Activated naive CD4-positive, alpha-beta T cell treated with anti-CD3 and anti-CD28 coated beads, Interleukin-2, amount 50 U/mL, for 16 hours (primary cell): Measurements from ENCODE around the gene PPAN.

Source experiments
- DNase-seq: peaks from one replicate; pipeline ENCODE4 v3.0.0-alpha.2; 2020

PPAN gene

DNA sequence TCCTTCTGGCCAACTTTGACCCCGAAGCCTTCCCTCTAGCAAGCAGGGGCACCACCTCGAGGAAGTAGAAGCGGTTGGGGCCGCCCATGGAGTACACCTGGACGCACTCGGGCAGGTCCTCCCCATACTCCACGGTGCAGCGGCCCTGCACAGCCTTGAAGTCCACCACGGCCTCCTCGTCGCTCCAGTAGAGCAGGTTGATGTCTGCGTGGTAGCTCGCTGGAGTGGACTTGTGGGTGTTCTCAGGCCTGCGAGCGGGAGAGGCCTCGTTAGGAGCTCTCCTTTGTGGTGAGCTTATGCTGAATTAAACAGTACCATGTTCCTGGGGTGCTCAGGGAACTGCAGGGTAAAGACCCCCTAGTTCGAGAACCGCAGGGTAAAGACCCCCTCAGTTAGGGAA lies 35.8 kb downstream of the PPAN start:
- no peak for DNase-seq

DNA sequence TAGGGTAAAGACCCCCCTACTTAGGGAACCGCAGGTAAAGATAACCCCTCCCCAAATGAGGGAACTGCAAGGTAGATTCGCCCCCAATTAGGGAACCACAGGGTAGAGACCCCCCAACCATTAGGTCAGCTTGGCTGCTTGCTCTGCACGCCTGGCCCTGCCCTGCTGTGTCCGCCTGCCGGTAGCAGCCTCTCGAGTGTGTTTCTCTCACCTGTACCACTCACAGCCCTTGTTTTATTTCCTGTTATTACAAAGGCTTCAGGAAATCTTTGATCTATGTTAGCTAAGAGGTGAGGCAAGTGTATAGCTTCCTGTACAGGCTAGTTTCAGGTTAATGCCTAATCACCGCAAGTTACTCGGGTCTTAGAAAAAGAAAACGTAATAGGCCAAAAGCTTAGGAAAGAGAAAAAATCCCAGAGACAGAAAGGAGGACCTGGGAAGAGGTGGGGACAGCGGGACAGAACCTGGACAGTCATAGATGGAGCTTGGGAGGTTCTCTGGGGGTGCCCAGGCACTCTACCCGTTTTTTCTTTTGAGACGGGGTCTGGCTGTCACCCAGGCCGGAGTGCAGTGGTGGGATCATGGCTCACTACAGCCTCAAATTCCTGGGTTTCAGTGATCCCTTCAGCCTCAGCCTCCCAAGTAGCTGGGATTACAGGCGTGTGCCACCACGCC lies 36.7 kb downstream of the PPAN start:
- DNase-seq, result peak; percentile 41

DNA sequence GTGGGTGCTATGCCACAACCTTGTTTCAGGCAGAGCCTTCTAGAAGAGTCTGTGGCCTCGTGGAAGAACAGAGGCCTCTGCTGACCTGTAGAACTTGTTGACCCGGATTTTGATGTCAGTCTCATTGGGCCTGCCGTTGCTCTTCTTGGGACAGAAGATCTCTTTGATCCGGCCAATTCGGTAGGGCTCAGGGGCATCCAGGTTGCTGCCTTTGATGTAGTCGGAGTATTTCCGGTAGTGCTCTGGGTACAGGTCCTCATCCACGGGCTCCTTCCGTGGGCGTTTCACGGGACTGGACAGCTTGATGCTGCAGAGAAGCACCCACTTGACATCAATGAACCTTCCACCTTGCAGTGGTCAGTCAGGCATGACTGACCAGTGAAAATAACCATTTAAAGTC lies 37.5 kb downstream of the PPAN start:
- no peak for DNase-seq

DNA sequence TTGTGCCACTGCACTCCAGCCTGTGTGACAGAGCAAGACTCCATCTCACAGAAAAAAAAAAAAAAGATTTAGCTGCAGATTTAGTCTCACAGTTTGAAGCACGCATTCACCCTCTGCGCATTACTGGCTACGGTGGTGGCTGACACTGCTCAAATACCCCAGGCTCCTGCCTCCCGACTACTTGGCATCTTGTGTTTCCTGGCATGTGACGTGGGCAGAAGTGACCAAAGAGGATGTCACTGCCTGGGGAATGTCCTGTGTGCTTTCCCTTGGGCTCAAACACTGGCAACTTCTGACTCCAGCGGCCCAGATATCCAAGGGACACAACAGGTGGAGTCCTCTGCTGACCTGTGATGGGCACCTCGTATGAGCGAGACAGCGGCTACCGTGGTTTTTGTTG lies 38.2 kb downstream of the PPAN start:
- no peak for DNase-seq

DNA sequence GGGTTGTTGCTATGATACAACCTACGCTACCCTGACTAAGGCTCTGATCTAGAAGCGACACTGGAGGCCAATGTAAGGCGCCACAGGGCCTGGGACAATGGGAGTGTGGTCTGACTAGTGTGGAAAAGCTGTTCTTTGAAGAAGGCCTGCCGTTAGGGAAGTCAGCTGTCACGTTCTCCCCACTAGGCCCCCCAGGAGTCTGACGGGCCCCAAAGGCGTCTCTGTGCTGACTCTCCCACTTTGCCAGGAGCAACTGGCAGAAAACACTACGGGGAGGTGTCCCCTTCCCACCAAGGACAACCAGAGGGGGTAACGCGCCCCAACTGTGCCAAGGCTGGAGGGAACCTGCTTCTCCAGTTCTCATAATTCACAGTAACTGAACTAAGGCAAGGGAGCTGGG lies 38.9 kb downstream of the PPAN start:
- no peak for DNase-seq

DNA sequence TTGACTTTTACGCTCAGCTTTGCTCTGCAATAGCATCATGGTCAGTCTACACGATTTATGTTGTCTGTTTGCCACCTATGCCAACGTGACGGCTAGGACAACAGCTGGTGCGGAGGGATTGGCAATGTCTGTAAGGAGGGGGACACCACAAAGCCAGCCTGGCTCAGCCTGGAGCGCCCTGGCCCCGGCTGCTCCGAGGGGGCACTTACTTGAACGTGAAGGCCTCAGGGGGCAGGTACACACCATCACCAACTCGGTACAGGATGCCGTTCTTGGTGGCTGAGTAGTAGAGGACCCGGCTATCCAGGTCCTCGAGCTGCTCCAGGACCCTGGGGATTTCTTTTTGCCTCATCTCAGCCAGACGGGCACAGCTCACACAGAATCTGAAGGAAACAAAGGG lies 40.0 kb downstream of the PPAN start:
- DNase-seq, result no peak

DNA sequence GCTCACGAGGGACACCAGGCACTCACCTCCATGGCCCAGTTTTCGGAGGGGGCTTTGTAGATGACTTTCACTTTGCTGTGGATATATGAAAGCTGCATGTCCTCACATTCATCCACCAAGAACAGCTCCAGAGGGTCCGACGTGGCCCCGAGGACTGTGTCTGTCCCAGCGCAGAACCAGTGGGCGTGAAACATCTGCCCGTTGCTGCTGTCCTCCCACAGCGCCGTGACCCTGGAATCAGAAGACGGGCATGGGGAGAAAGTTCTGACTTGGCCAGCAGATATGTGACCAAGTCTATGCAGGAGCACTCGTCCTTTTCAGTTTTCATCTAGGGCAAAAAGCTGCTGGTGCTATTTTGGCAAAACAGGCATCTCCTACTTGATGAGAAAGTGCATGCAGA lies 43.3 kb downstream of the PPAN start:
- no peak for DNase-seq

DNA sequence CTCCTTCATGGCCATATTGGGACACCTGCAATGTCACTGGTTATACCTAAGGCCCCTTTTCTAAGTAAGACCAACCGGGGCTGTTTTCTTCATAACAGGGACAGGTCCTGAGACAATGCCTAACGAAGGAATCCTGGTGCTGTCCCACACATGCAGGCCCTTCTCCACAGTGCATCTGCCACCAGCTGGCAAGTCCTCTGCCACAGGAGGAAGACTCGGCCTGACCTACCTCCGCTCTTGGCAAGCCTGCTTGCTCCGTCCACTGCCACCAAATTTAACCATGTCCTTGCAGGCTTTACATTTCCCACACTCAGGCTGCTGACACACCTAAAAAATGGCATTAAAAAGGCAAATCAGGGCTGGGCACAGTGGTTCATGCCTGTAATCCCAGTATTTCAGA lies 45.4 kb downstream of the PPAN start:
- no peak for DNase-seq

DNA sequence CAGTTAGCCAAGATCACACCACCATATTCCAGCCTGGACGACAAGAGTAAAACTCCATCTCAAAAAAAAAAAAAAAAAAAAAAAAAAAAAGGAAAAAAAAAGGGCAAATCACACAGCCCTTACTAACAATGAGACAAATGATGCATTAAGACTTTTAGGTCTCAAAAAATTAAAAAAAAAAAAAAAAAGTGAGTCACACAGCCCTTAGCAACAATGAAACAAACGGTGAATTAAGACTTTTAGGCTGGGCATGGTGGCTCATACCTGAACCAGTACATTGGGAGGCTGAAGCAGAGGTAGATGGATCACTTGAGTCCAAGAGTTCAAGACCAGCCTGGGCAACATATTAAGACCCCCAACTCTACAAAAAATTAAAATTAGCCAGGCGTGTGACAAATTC lies 45.9 kb downstream of the PPAN start:
- no peak for DNase-seq

DNA sequence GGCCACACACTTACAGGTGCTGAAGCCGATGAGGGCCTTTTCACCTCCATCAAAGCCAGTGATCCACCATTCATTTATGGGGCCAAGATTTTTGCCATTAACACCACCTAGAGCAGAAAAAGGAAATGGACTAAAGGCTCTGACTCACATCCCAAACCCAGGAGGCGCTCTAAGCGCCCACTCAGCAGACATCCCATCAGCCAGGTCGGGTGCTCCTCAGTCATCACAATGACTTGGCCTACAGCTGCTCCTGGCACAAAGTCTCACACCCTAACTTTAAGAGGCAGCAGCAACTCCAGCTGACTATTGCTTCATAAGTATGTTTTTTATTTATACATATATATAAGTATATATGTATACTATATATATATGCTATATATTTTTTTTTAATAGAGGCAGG lies 49.7 kb downstream of the PPAN start:
- no peak for DNase-seq

DNA sequence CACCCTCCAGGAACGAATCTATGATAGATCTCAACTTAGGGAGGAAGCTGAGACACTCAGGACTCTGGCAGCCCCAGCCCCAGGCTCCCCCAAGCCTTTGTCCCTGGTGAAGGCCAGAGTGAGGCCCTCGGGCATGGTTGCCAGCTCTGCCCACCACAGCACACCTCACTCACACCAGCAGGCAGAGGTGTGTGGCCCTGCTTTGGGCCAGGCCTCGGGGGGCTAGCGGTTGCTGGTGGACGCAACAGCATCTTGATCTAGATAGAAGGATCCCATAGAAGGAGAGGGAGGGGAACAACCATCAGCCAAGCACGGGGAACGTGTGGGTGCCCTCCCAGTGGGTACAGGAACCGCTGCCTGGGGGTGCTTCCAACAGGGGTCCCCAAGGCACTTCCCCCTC lies 51.9 kb downstream of the PPAN start:
- DNase-seq, result no peak

DNA sequence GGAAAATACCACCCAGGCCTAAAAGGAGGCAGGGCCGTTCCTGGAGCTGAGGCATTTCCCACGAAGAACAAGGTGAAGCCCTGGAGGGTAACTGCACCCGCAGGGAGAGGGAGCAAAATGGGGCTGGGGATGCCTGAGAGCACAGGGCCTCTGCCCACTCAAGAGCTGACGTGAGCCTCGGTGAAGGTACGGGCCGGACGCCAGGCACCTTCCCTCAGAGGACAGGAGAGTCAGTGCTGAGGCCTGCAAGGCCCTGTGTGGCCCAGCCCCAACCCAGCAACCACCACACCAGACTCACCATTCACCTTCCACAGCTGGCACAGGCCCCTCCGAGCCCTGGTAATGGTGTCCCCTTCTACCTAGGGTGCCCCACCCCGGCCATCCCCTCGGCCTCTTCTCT lies 52.3 kb downstream of the PPAN start:
- DNase-seq, result no peak

DNA sequence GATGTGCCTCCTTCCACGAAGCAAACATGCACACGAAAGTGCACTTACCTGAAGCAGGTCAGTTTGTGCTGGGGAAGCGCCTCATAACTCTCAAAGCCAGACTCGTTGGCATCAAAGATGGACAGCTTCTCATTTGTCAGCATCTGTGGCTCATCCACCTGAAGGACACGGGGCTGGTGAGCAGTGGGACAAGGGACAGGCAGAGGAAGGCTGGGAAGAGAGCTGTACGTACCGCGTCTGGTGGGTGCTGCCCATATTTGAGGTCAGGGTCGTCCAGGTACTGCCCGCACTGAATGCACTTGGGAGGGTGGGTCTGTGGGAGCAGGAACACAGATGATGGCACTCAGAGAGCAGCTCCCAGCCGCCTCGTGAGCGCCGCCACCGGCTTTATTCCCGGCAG lies 53.4 kb downstream of the PPAN start:
- no peak for DNase-seq
